Panc1 (cell line): ENCODE data around the gene SLC7A14. TPM values are rescaled to one million over a fixed set of nuclear protein-coding genes. Genes with fewer than 3 reads are reported as not detected.

Experiments used
- ATAC-seq: fragments of 200-7000 bp; cut with Tn5 transposase; 2 replicates; pipeline ENCODE4 v1.9.1; 2020; ENCODE audit warnings: mild to moderate bottlenecking, moderate library complexity
- BruUV-seq: library from RNA; stranded (reverse); fragments of 400-500 nt; replicated peaks from 2 replicates; lab custom pipeline; 2021; lab: Mats Ljungman, UMichigan
- CTCF ChIA-PET: fragments of 300-600 bp; sonication (Branson Sonifier 250); formaldehyde crosslinking; loops from one replicate; lab custom pipeline; 2022; ENCODE audit warnings: antibody characterized with exemption; lab: Charles Lee
- POLR2A ChIA-PET: fragments of 300-600 bp; sonication (Branson Sonifier 250); formaldehyde crosslinking; loops from one replicate; lab custom pipeline; 2022; ENCODE audit warnings: antibody characterized with exemption; lab: Charles Lee
- DNase-seq: peaks from one replicate; pipeline ENCODE4 v3.0.0-alpha.2; 2010; ENCODE audit warnings: low read depth, low spot score
- H3K27ac ChIP-seq: 2 replicates; pipeline ENCODE4 v1.5.1; 2011; ENCODE audit warnings: mild to moderate bottlenecking, low read length, inconsistent platforms
- H3K27me3 ChIP-seq: fragments of 200-500 bp; sonication (Bioruptor generic); 2 replicates; pipeline ENCODE4 v1.6.0; 2014; ENCODE audit warnings: low read length, inconsistent platforms; ENCODE audit not compliant: control insufficient read depth, insufficient read depth
- H3K36me3 ChIP-seq: fragments of 200-500 bp; sonication (Bioruptor generic); 2 replicates; pipeline ENCODE4 v1.5.1; 2014; ENCODE audit warnings: inconsistent platforms, mild to moderate bottlenecking, low read length, moderate library complexity; ENCODE audit not compliant: control insufficient read depth, insufficient read depth
- H3K4me1 ChIP-seq: 2 replicates; pipeline ENCODE4 v1.5.1; 2011; ENCODE audit warnings: inconsistent platforms, mild to moderate bottlenecking, low read length, moderate library complexity; ENCODE audit not compliant: control insufficient read depth, insufficient read depth
- H3K4me3 ChIP-seq, 2 experiments: 2 replicates each; pipeline ENCODE4 v1.5.1; 2011 to 2012; ENCODE audit warnings: low read depth in 2 of 2, low read length in 2 of 2, mild to moderate bottlenecking in 2 of 2, inconsistent platforms in 1 of 2, moderate library complexity in 1 of 2
- H3K9me3 ChIP-seq: fragments of 200-500 bp; sonication (Bioruptor generic); 2 replicates; pipeline ENCODE4 v1.5.1; 2014; ENCODE audit warnings: low read depth, mild to moderate bottlenecking, inconsistent platforms, low read length, moderate library complexity; ENCODE audit not compliant: control insufficient read depth, insufficient read depth
- CTCF ChIP-seq: fragments of 450-650 bp; IDR thresholded peaks from 2 replicates; pipeline ENCODE4 v1.5.1; 2017; ENCODE audit warnings: mild to moderate bottlenecking
- POLR2AphosphoS5 ChIP-seq: IDR thresholded peaks from 2 replicates; pipeline ENCODE4 v1.6.1; 2012; ENCODE audit warnings: mild to moderate bottlenecking, low read depth, low read length, moderate library complexity
- REST ChIP-seq, 2 experiments: IDR thresholded peaks; 2 replicates each; pipeline ENCODE4 v1.6.1; 2011 to 2012; ENCODE audit warnings: low read depth in 2 of 2, control low read depth in 1 of 2, low read length in 1 of 2, mild to moderate bottlenecking in 1 of 2, moderate library complexity in 1 of 2; ENCODE audit not compliant: insufficient read depth in 1 of 2
- SIN3A ChIP-seq: IDR thresholded peaks from 2 replicates; pipeline ENCODE4 v1.6.1; 2012; ENCODE audit warnings: low read depth, mild to moderate bottlenecking, low read length, moderate library complexity, borderline replicate concordance; ENCODE audit not compliant: insufficient read depth
- TCF7L2 ChIP-seq: IDR thresholded peaks from 2 replicates; pipeline ENCODE4 v1.6.1; 2011; ENCODE audit warnings: mild to moderate bottlenecking, low read depth, low read length, inconsistent platforms
- in situ Hi-C: cut with HindIII; loops from 2 replicates; pipeline ENCODE4 v1.10.0; 2016; ENCODE audit warnings: low sequenced_read_pairs, low pct_unique_long_range_greater_than_20kb
- intact Hi-C: fragments of 100-400 bp; cut with micrococcal nuclease; formaldehyde crosslinking; loops from one replicate; pipeline ENCODE4 v1.10.0; 2022; ENCODE audit not compliant: unreplicated experiment
- total RNA-seq: library from RNA; stranded (reverse); gene quantifications from one replicate; pipeline ENCODE4 v1.2.1, GENCODE V29; 2021; ENCODE audit not compliant: unreplicated experiment

Gene SLC7A14
- total RNA-seq, 1 experiment from 2014 or later, result not detected

- TF ChIP-seq POLR2AphosphoS5, result no peak
- TF ChIP-seq REST (IDR thresholded peaks at IDR 0.05; ENCODE audit: insufficient read depth in 1 of 2, low read depth in 2 of 2, low read length in 1 of 2), result no peak
- TF ChIP-seq CTCF, result no peak
- TF ChIP-seq TCF7L2, result no peak
- no peak for TF ChIP-seq SIN3A
- no peak overlapping the region for H3K27ac ChIP-seq
- no peaks in the 10 kb centered on the region for H3K36me3 ChIP-seq
- H3K27me3 ChIP-seq, result no peaks in the 10 kb centered on the region
- in situ Hi-C loops, result no loop called here
- ChIA-PET POLR2A (no interaction called here), CTCF (no interaction called here)
- intact Hi-C loops, result no loop called here
- H3K9me3 ChIP-seq, result no peaks in the 10 kb centered on the region
- BruUV-seq, result no TSS peak
- DNase-seq (no peak), ATAC-seq (no peak)
- no peaks in the 10 kb centered on the region for H3K4me1 ChIP-seq
- no peak overlapping the region for H3K4me3 ChIP-seq
These were observed 48.9 kb upstream of the SLC7A14 start for GRCh38 chr3:170634663-170635384.

- CTCF ChIA-PET, result no interaction called here
- H3K27me3 ChIP-seq, result no peaks in the 10 kb centered on the region
- no peaks in the 10 kb centered on the region for H3K36me3 ChIP-seq
- no peak overlapping the region for H3K27ac ChIP-seq
- POLR2A ChIA-PET, result no interaction called here
- DNase-seq (no peak), ATAC-seq (no peak)
- in situ Hi-C loops, result no loop called here
- H3K4me1 ChIP-seq, result no peaks in the 10 kb centered on the region
- H3K9me3 ChIP-seq, result no peaks in the 10 kb centered on the region
- TF ChIP-seq POLR2AphosphoS5, result no peak
- TF ChIP-seq CTCF, result no peak
- TF ChIP-seq SIN3A, result no peak
- no peak for TF ChIP-seq TCF7L2
- no peak for TF ChIP-seq REST (IDR thresholded peaks at IDR 0.05; ENCODE audit: insufficient read depth in 1 of 2, low read depth in 2 of 2, low read length in 1 of 2)
- no peak overlapping the region for H3K4me3 ChIP-seq
- BruUV-seq, result no TSS peak
- intact Hi-C loops, result no loop called here
These were observed 47.7 kb upstream of the SLC7A14 start for GRCh38 chr3:170633573-170633972.
